Stimulated activated CD4-positive, alpha-beta T cell treated with anti-CD3 and anti-CD28 coated beads, Interleukin-4, amount 100 ng/mL, for 24 hours (primary cell): Measurements from ENCODE around the gene FERMT3.

Experiments used
- DNase-seq: peaks from one replicate; pipeline ENCODE4 v3.0.0-alpha.2; 2020

Gene FERMT3

GRCh38 chr11:64186492-64187165, 19.9 kb upstream of the FERMT3 start:
- DNase-seq, result peak; percentile 53

- no peak for DNase-seq
Measured at GRCh38 chr11:64192434-64192833, 14.1 kb upstream of the FERMT3 start.

- DNase-seq, result no peak
Measured at GRCh38 chr11:64196626-64197025, 9.9 kb upstream of the FERMT3 start.

- no peak for DNase-seq
Measured at GRCh38 chr11:64198511-64198910, 8.0 kb upstream of the FERMT3 start.

- no peak for DNase-seq
Measured at GRCh38 chr11:64201543-64201942, 5.0 kb upstream of the FERMT3 start.

GRCh38 chr11:64202992-64203391, 3.5 kb upstream of the FERMT3 start:
- no peak for DNase-seq

- no peak for DNase-seq
Measured at GRCh38 chr11:64203421-64204079, 3.0 kb upstream of the FERMT3 start.

GRCh38 chr11:64204080-64204440, 2.5 kb upstream of the FERMT3 start:
- no peak for DNase-seq

- DNase-seq, result peak; percentile 81
Measured at GRCh38 chr11:64204464-64204989, 2.0 kb upstream of the FERMT3 start.

GRCh38 chr11:64207256-64208085, 950 bp downstream of the FERMT3 start:
- DNase-seq, result peak; percentile 86

- no peak for DNase-seq
Measured at GRCh38 chr11:64208086-64208795, 1.7 kb downstream of the FERMT3 start.

GRCh38 chr11:64208796-64209562, 2.5 kb downstream of the FERMT3 start:
- DNase-seq, result no peak

- no peak for DNase-seq
Measured at GRCh38 chr11:64209563-64209843, 3.0 kb downstream of the FERMT3 start.

GRCh38 chr11:64210301-64211020, 3.9 kb downstream of the FERMT3 start:
- no peak for DNase-seq

GRCh38 chr11:64211181-64211872, 4.8 kb downstream of the FERMT3 start:
- DNase-seq, result no peak

- DNase-seq, result no peak
Measured at GRCh38 chr11:64216879-64217278, 10.4 kb downstream of the FERMT3 start.

GRCh38 chr11:64218628-64219353, 12.3 kb downstream of the FERMT3 start:
- no peak for DNase-seq

GRCh38 chr11:64219354-64219684, 12.8 kb downstream of the FERMT3 start:
- no peak for DNase-seq

GRCh38 chr11:64219755-64220154, 13.2 kb downstream of the FERMT3 start:
- DNase-seq, result no peak

- no peak for DNase-seq
Measured at GRCh38 chr11:64220271-64220670, 13.8 kb downstream of the FERMT3 start.

- DNase-seq, result no peak
Measured at GRCh38 chr11:64220798-64221197, 14.3 kb downstream of the FERMT3 start.
